Smooth muscle cell of trachea (primary cell): Measurements from ENCODE around the gene FGFBP3. TPM values are rescaled to one million over a fixed set of nuclear protein-coding genes. Genes with fewer than 3 reads are reported as not detected.

Experiments used
- total RNA-seq: library from RNA; depleted of rRNA; stranded (reverse); fragments of >200 nt; gene quantifications from 2 replicates; pipeline ENCODE4 v1.2.1, GENCODE V29; 2014

FGFBP3 gene, protein sequence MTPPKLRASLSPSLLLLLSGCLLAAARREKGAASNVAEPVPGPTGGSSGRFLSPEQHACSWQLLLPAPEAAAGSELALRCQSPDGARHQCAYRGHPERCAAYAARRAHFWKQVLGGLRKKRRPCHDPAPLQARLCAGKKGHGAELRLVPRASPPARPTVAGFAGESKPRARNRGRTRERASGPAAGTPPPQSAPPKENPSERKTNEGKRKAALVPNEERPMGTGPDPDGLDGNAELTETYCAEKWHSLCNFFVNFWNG
- total RNA-seq, result 0.44 and 0.50 TPM in 2 replicates

DNA sequence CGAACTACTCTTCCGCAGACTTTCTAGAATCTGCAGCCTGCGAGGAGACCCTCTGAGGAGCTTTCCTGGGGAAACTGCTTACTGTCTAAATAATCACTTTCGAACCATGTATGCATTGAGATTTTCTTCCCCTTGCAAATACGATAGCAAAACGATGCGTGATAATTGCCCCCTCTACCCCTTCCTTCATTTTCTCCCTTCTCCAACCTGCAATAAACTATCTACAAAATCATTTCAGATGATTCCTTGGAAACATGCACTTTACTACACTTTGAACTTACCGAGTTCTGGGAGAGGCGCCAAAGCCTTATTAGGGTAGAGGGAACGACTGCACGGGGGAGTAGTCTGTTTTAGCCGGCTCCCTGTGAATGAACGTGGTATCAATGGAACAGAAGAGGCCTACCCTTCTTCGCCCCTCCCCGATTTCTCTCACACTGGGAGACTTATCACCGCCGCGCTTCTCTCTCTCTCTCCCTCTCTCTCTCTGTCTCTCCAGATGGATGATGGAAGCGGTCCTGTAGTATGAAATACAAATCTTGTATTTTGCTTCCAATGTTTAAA, at the start of gene FGFBP3:
Gene FGFBP3 (minus strand): TSS at position 370 of the 561 bp plus-strand sequence. CDS start 517 bp downstream, outside the sequence.

DNA sequence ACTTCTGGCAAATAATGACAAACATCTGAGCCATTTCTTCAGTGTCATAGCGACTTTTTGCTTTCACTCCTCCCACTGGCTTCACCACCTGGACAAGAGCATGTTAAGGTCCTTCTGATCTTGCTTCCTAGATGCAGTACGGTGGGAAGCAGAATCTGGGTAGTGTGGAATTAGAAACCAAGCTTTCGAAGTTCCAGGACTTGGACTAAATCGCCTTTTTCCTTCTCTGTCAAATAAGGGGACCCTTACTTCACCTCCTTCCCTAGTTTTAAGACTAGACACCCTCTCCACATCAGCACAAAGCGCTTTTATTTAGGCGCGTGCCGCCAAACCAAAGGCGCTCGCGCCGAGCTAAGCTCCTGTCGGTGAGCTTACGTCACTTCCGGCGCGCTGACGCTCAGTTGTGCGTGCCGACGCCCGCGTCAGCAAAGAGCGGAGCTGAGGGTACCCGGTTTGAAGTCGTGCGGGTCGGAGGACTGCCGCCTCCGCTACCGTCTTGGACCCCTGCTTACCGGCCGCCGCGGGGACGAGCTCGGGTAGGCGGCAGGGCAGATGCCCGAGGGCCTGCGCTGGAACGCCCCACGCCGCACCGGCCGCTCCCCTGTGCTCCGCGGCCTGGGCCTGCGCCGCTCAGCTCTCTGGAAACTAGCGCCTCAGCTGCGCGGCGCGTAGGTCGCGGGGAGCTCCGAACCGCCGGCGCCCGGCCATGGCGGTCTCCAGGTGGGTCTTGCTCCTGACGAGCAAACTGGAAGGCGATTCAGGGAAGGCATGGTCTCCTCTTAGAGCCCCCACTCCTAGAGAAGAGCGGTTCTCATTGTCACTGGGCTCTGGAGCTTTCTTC, 14.3 kb upstream of the FGFBP3 start, which contains the start of gene BTAF1:
Gene BTAF1 (plus strand): TSS at position 400 of the 841 bp plus-strand sequence. CDS start 307 bp downstream, at position 707.

Other genes starting within 250 kb of the FGFBP3 start
- gene TNKS2, start 111.1 kb downstream of the FGFBP3 start, total RNA-seq, result 56.0 and 58.2 TPM in 2 replicates
- 42.7 and 54.0 TPM in 2 replicates for gene BTAF1, start 14.3 kb upstream of the FGFBP3 start, total RNA-seq